ENCODE data around the gene ZDHHC13.

The ZDHHC13 gene

DNA sequence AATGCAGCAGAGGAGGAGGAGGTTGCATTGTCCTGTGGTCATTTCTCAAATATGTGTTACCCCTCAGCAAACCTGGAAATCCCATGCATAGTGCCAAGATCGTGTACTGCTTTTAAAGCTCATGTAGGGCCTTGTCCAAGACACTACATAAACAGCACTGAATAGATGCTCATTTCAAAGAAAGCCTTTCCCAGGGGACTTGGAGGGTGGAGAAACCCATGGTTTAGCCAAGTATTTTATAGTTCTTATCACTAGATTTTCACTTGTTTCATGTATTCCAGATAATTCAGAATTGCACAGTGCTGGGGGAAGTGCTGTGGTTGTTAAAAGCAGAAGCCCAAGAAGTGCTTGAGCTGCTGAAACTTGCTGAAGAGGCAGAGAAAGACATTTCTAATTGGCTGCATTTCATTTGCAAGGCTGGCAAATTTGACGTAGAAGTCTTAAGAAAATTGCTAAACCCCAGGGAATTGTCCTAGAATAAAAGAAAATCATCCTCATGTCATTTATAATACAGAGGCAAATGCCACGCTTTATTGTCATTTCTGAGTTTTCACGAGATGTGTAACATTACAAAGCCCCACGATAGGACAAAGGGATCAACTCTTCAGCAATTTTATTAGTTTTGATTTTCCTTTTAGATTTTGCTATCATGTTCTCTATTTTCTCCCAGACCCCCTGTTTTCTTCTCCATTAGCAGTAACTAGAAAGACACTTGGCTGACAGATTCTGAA is 64.7 kb downstream of the ZDHHC13 start:
- TF ChIP-seq, protein P1, sequence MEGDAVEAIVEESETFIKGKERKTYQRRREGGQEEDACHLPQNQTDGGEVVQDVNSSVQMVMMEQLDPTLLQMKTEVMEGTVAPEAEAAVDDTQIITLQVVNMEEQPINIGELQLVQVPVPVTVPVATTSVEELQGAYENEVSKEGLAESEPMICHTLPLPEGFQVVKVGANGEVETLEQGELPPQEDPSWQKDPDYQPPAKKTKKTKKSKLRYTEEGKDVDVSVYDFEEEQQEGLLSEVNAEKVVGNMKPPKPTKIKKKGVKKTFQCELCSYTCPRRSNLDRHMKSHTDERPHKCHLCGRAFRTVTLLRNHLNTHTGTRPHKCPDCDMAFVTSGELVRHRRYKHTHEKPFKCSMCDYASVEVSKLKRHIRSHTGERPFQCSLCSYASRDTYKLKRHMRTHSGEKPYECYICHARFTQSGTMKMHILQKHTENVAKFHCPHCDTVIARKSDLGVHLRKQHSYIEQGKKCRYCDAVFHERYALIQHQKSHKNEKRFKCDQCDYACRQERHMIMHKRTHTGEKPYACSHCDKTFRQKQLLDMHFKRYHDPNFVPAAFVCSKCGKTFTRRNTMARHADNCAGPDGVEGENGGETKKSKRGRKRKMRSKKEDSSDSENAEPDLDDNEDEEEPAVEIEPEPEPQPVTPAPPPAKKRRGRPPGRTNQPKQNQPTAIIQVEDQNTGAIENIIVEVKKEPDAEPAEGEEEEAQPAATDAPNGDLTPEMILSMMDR (IDR thresholded peaks at IDR 0.05; ENCODE audit: low read depth, low read length) = no peak
- Histone ChIP-seq H3K4me3 (ENCODE audit: low read depth, low read length) (no peak overlapping the region), H3K36me3 (no peaks in the 10 kb centered on the region)

DNA sequence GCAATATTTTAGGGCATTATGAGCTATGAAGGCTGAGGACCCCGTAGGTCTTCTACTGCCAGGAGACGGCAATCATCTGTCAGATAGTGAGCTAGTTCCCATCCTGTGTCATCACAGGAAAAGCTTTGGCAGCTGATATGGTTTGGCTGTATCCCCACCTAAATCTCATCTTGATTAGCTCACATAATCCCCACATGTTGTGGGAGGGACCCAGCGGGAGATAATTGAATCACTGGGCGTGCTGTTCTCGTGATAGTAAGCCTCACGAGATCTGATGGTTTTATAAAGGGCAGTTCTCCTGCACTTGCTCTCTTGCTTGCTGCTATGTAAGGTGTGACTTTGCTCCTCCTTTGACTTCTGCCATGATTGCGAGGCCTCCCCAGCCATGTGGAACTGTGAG is 66.7 kb downstream of the ZDHHC13 start:
- Histone ChIP-seq H3K4me3 (ENCODE audit: low read depth, low read length) (no peak overlapping the region), H3K27me3 (no peaks in the 10 kb centered on the region), H3K9me3 (no peaks in the 10 kb centered on the region), H3K36me3 (no peaks in the 10 kb centered on the region), H3K4me1 (no peaks in the 10 kb centered on the region)
- no peak for DNase-seq
- TF ChIP-seq, protein P1 (IDR thresholded peaks at IDR 0.05; ENCODE audit: low read depth, low read length) = no peak

More for the DNA sequence above, 64.7 kb downstream of the ZDHHC13 start:
- no peaks in the 10 kb centered on the region for H3K9me3 ChIP-seq
- no peaks in the 10 kb centered on the region for H3K4me1 ChIP-seq
- no peak for DNase-seq
- H3K27me3 ChIP-seq = no peaks in the 10 kb centered on the region

DNA sequence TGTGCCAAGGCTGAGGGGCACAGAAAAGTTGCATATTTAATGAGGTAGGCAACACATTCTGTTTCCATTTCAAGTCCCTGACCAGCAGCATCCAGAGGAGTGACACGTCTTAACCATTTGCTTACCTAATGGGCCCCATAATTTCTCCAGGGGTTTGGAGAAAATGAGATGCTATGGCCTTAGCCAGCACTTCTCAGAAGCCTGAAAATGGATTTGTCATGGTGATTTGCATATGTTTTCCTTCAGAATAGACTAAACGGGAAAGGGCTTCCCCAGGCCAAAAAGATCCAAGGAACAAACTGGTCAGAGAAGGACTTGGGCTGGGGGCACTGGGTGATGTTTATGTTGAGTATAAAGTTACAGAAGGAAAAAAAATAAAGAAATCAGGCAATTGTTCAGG is 68.1 kb downstream of the ZDHHC13 start:
- no peak for DNase-seq
- Histone ChIP-seq H3K4me3 (ENCODE audit: low read depth, low read length) (no peak overlapping the region), H3K36me3 (no peaks in the 10 kb centered on the region), H3K9me3 (no peaks in the 10 kb centered on the region), H3K27me3 (no peaks in the 10 kb centered on the region), H3K4me1 (no peaks in the 10 kb centered on the region)
- TF ChIP-seq, protein P1 (IDR thresholded peaks at IDR 0.05; ENCODE audit: low read depth, low read length) = no peak

DNA sequence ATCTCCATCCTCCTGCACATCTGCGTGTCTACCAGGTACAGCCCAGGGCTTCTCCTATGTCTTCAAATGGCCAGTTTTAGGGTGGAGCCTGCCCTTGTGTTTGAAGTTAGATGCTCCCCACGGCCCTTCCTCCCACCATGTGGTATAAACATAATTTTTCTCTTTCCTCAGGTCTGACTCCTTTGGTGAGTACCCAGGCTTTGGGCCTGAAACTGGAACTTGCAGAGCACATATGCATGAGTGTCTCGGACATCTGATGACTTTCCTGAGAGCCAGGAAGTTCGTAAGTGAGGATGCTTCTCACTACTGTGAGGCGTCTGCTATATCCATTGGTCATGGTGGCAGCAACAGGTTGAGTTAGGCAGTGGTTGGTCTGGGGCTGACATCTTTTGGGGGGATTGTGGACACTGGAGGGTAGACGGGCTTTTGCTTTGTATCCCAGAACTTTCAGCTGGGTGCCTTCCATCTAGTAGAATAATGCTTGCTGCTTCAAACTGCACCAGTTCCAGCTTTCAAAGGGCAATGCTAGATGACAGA is 68.6 kb downstream of the ZDHHC13 start:
- TF ChIP-seq, protein P1 (IDR thresholded peaks at IDR 0.05; ENCODE audit: low read depth, low read length) = no peak
- Histone ChIP-seq H3K4me1 (no peaks in the 10 kb centered on the region), H3K27me3 (no peaks in the 10 kb centered on the region), H3K4me3 (ENCODE audit: low read depth, low read length) (no peak overlapping the region), H3K9me3 (no peaks in the 10 kb centered on the region), H3K36me3 (no peaks in the 10 kb centered on the region)
- no peak for DNase-seq

DNA sequence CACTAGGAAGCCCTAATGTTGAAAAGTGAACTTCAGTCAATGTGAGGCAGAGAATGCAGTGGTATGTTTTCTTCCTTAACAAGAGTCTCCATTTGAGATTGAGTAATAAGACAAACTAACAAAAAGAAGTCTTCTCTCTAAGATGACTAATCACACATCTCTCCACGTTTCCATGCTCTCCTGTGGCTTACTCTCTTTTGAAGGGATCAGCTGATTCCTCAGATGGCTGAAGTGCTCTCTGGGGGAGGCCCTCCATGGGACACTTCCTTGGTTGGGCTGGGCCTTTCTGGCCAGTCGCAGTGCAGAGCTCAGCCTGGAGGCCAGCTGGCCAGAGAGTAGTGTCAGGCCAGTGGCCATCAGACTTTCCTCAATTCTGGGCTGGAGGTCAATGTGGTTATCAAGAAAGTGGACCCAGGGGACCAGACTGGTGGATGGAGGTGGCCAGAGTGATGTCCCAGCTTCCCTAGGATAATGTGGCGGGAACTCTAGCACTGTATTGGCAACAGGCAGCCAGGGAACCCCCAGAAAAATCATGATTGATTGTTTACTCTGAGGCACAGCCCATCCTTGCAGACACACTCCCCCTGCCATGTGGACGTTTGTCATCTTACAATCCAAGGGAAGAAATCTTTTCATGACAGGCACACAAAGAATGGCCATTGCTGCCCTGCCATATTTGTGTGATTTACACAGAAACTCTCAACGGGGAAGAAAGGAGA is 70.3 kb downstream of the ZDHHC13 start:
- Histone ChIP-seq H3K4me3 (ENCODE audit: low read depth, low read length) (no peak overlapping the region), H3K9me3 (no peaks in the 10 kb centered on the region)
- no peak for DNase-seq

More for the DNA sequence above, 70.3 kb downstream of the ZDHHC13 start:
- no peaks in the 10 kb centered on the region for H3K27me3 ChIP-seq
- H3K4me1 ChIP-seq = no peaks in the 10 kb centered on the region
- no peaks in the 10 kb centered on the region for H3K36me3 ChIP-seq
- TF ChIP-seq, protein P1 (IDR thresholded peaks at IDR 0.05; ENCODE audit: low read depth, low read length) = no peak
